Neuronal stem cell (in vitro differentiated cells): Measurements from ENCODE around the gene TADA3.

Source experiments
- DNase-seq: peaks from one replicate; pipeline ENCODE4 v3.0.0-alpha.2; 2013; ENCODE audit warnings: low spot score
- H2AFZ ChIP-seq: one replicate; pipeline ENCODE4 v1.6.1; 2013; ENCODE audit warnings: mild to moderate bottlenecking, low read length, inconsistent platforms
- H2AK5ac ChIP-seq: 2 replicates; pipeline ENCODE4 v1.6.1; 2013; ENCODE audit warnings: low read depth, mild to moderate bottlenecking, inconsistent platforms, low read length, moderate library complexity, mixed read lengths
- H2BK120ac ChIP-seq: 2 replicates; pipeline ENCODE4 v1.6.1; 2013; ENCODE audit warnings: low read depth, mild to moderate bottlenecking, inconsistent platforms, low read length, moderate library complexity, mixed read lengths
- H2BK12ac ChIP-seq: one replicate; pipeline ENCODE4 v1.6.1; 2013; ENCODE audit warnings: low read length, inconsistent platforms
- H2BK15ac ChIP-seq: 2 replicates; pipeline ENCODE4 v1.6.1; 2013; ENCODE audit warnings: mild to moderate bottlenecking, low read length, inconsistent platforms, mixed read lengths
- H2BK5ac ChIP-seq: one replicate; pipeline ENCODE4 v1.6.1; 2013; ENCODE audit warnings: inconsistent platforms, mild to moderate bottlenecking, low read length, moderate library complexity
- H3K14ac ChIP-seq: one replicate; pipeline ENCODE4 v1.6.1; 2013; ENCODE audit warnings: low read length, inconsistent platforms
- H3K18ac ChIP-seq: 2 replicates; pipeline ENCODE4 v1.6.1; 2013; ENCODE audit warnings: low read length, inconsistent platforms
- H3K23ac ChIP-seq: 2 replicates; pipeline ENCODE4 v1.6.1; 2013; ENCODE audit warnings: low read depth, mild to moderate bottlenecking, mixed read lengths, low read length, inconsistent platforms; ENCODE audit not compliant: poor library complexity
- H3K27ac ChIP-seq: replicated peaks from 3 replicates; pipeline ENCODE4 v1.5.1; 2013; ENCODE audit warnings: low read length, inconsistent platforms
- H3K27me3 ChIP-seq, 3 experiments: 2 replicates each; pipeline ENCODE4 v1.6.1; 2013; ENCODE audit warnings: low read length in 3 of 3, mild to moderate bottlenecking in 2 of 3, inconsistent platforms in 1 of 3, low read depth in 1 of 3, mixed read lengths in 1 of 3, moderate library complexity in 1 of 3; ENCODE audit not compliant: control insufficient read depth in 3 of 3, insufficient read depth in 3 of 3
- H3K36me3 ChIP-seq, 2 donors: replicated peaks in 1 of 2; 2 replicates each; pipeline ENCODE4 v1.6.1; 2013; ENCODE audit warnings: low read length in 2 of 2; ENCODE audit not compliant: control insufficient read depth in 2 of 2, insufficient read depth in 2 of 2
- H3K4ac ChIP-seq: 2 replicates; pipeline ENCODE4 v1.6.1; 2013; ENCODE audit warnings: inconsistent platforms, mild to moderate bottlenecking, low read length, moderate library complexity
- H3K4me1 ChIP-seq, 2 donors: 1 replicate in 1 of 2; 2 replicates in 1 of 2; pipeline ENCODE4 v1.6.1; 2013; ENCODE audit warnings: low read length in 2 of 2, low read depth in 1 of 2; ENCODE audit not compliant: control insufficient read depth in 2 of 2, insufficient read depth in 1 of 2
- H3K4me2 ChIP-seq: one replicate; pipeline ENCODE4 v1.6.1; 2013; ENCODE audit warnings: mild to moderate bottlenecking, low read length, inconsistent platforms; ENCODE audit not compliant: insufficient read depth, poor library complexity, severe bottlenecking
- H3K4me3 ChIP-seq, 2 donors: 2 replicates each; pipeline ENCODE4 v1.5.1; 2013; ENCODE audit warnings: low read length in 2 of 2, mild to moderate bottlenecking in 2 of 2, inconsistent platforms in 1 of 2, moderate library complexity in 1 of 2
- H3K79me1 ChIP-seq: one replicate; pipeline ENCODE4 v1.6.1; 2013; ENCODE audit warnings: low read depth, mild to moderate bottlenecking, inconsistent platforms, low read length, moderate library complexity
- H3K9ac ChIP-seq: one replicate; pipeline ENCODE4 v1.6.1; 2013; ENCODE audit warnings: mild to moderate bottlenecking, low read depth, low read length, inconsistent platforms; ENCODE audit not compliant: poor library complexity
- H3K9me3 ChIP-seq, 2 donors: replicated peaks in 1 of 2; 2 replicates each; pipeline versions ENCODE3 to v1.6.1; 2013; ENCODE audit warnings: low read length in 2 of 2, mild to moderate bottlenecking in 2 of 2, inconsistent platforms in 1 of 2, low read depth in 1 of 2, mixed read lengths in 1 of 2, moderate library complexity in 1 of 2; ENCODE audit not compliant: control insufficient read depth in 2 of 2, insufficient read depth in 1 of 2
- H4K8ac ChIP-seq: one replicate; pipeline ENCODE4 v1.6.1; 2013; ENCODE audit warnings: low read depth, mild to moderate bottlenecking, inconsistent platforms, low read length, moderate library complexity
- H4K91ac ChIP-seq: one replicate; pipeline ENCODE4 v1.6.1; 2013; ENCODE audit warnings: low read length, low read depth, mild to moderate bottlenecking, inconsistent platforms; ENCODE audit not compliant: poor library complexity
- WGBS, 2 donors: extraction: QIAGEN DNeasy Blood & Tissue Kit; methylation state at CpG; one replicate each; pipeline ENCODE4 v1.1.7; 2013; ENCODE audit warnings: missing lambda C conversion rate in 2 of 2, mixed read lengths in 1 of 2; ENCODE audit not compliant: insufficient read length in 2 of 2, insufficient replicate concordance in 1 of 2; ENCODE audit errors: extremely low coverage in 2 of 2; 5-methylcytosine and 5-hydroxymethylcytosine counted together

TADA3 gene

DNA sequence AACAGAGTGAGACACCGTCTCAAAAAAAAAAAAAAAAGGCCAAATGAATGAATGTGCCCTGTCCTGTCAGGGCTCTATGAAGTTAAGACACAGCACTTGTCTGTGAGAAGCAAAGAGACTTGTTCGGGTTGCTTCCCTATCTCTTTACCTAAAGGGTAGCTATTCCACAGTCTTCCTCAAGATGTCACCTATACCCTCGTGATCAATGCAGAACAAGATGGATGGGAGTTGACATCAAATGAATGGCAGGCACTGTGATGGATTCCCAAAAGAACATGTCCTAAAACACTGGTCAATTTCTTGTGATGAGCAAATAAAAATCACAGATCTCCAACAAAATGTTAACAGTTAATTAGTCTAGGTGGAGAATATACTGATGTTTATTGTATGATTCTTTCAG, 9.5 kb downstream of the TADA3 start:
- no peak overlapping the region for H3K14ac ChIP-seq
- no peak overlapping the region for H3K4me3 ChIP-seq
- H3K79me1 ChIP-seq, result peaks cover 3% of the 10 kb centered on the region
- H3K9me3 ChIP-seq, result no peaks in the 10 kb centered on the region
- H2AFZ ChIP-seq, result no peak overlapping the region
- H3K18ac ChIP-seq, result no peak overlapping the region
- H3K27ac ChIP-seq, result no peak overlapping the region
- peaks cover 37 to 87% of the 10 kb centered on the region in 2 donors for H3K36me3 ChIP-seq
- H2BK120ac ChIP-seq, result no peak overlapping the region
- no peak overlapping the region for H3K23ac ChIP-seq
- H2BK12ac ChIP-seq, result no peak overlapping the region
- H3K4ac ChIP-seq, result no peak overlapping the region
- H3K4me1 ChIP-seq, result no peaks in the 10 kb centered on the region
- no peaks in the 10 kb centered on the region for H3K27me3 ChIP-seq
- no peak overlapping the region for H3K4me2 ChIP-seq
- no peak overlapping the region for H3K9ac ChIP-seq
- no peak overlapping the region for H4K91ac ChIP-seq
- WGBS, 2 donors, result no CpG with 5 or more reads among the region's 3 CpGs
- no peak overlapping the region for H2AK5ac ChIP-seq
- no peak overlapping the region for H2BK5ac ChIP-seq
- DNase-seq, result no peak
- no peak overlapping the region for H4K8ac ChIP-seq
- H2BK15ac ChIP-seq, result no peak overlapping the region

DNA sequence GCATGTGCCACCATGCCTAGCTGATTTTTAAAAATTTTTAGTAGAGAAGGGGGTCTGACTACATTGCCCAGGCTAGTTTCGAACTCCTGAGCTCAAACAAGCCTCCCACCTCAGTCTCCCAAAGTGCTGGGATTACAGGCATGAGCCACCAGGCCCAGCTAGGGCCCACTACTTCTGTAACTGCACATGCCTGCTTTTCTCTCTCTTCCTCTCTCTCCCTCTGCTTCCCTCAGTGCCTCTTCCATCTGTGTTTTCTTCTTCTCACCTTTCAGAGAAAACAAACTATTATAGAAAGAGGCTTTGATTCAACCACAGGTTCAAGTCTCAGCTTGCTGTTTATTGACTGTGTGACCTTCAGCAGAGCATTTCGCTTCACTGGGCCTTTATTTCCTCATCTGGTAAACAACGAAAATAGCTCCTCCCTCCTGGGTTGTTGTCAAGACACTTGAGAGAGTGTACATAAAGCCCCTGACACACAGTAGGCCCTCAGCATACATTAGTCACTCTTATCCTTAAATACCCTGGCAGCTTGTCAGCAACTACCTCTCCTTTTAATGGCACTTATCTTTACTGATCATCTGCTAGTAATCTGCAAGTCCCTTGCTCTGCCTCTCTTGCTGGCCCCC, 10.2 kb downstream of the TADA3 start:
- H3K4me1 ChIP-seq, result no peaks in the 10 kb centered on the region
- H3K9ac ChIP-seq, result no peak overlapping the region
- H3K27ac ChIP-seq, result no peak overlapping the region
- H3K36me3 ChIP-seq, result peaks cover 33 to 80% of the 10 kb centered on the region in 2 donors
- H4K8ac ChIP-seq, result no peak overlapping the region
- H3K23ac ChIP-seq, result no peak overlapping the region
- H2AK5ac ChIP-seq, result no peak overlapping the region
- H3K4ac ChIP-seq, result no peak overlapping the region
- no peak overlapping the region for H2BK120ac ChIP-seq
- no peak overlapping the region for H3K4me3 ChIP-seq
- H2BK5ac ChIP-seq, result no peak overlapping the region
- no peaks in the 10 kb centered on the region for H3K9me3 ChIP-seq
- no peaks in the 10 kb centered on the region for H3K27me3 ChIP-seq
- H4K91ac ChIP-seq, result no peak overlapping the region
- DNase-seq, result no peak
- no CpG with 5 or more reads among the region's 3 CpGs for WGBS, 2 donors
- H2AFZ ChIP-seq, result no peak overlapping the region
- H3K18ac ChIP-seq, result no peak overlapping the region
- H2BK15ac ChIP-seq, result no peak overlapping the region
- H2BK12ac ChIP-seq, result no peak overlapping the region
- H3K14ac ChIP-seq, result no peak overlapping the region
- H3K79me1 ChIP-seq, result peaks cover 3% of the 10 kb centered on the region
- H3K4me2 ChIP-seq, result no peak overlapping the region

DNA sequence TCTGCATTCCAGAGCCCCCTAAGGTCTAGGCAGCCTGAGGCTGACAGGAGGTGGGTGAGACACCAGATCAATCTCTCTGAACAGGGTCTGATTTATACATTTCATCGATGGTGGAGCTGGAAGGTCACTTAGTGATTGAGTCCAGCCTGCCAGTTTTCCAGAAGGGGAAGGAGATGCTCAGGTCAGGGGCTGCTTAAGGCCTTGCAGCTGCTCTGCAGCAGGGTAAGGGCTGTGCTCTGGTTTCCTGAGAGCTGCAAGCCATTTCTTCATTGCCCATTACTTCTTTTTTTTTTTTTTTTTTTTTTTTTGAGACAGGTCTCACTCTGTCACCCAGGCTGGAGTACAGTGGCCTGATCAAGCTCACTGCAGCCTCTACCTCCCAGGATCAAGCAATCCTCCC, 10.7 kb downstream of the TADA3 start:
- DNase-seq, result no peak
- H3K18ac ChIP-seq, result no peak overlapping the region
- no peak overlapping the region for H3K4ac ChIP-seq
- H2BK5ac ChIP-seq, result no peak overlapping the region
- H2BK15ac ChIP-seq, result no peak overlapping the region
- H3K4me2 ChIP-seq, result no peak overlapping the region
- H3K9ac ChIP-seq, result no peak overlapping the region
- no peak overlapping the region for H3K4me3 ChIP-seq
- H3K9me3 ChIP-seq, result no peaks in the 10 kb centered on the region
- peaks cover 30 to 74% of the 10 kb centered on the region in 2 donors for H3K36me3 ChIP-seq
- H3K27ac ChIP-seq, result no peak overlapping the region
- no peaks in the 10 kb centered on the region for H3K27me3 ChIP-seq
- H4K8ac ChIP-seq, result no peak overlapping the region
- WGBS, 2 donors, result no CpG with 5 or more reads among the region's 1 CpG
- H2AK5ac ChIP-seq, result no peak overlapping the region
- H3K14ac ChIP-seq, result no peak overlapping the region
- H3K4me1 ChIP-seq, result no peaks in the 10 kb centered on the region
- H2AFZ ChIP-seq, result no peak overlapping the region
- peaks cover 3% of the 10 kb centered on the region for H3K79me1 ChIP-seq
- no peak overlapping the region for H3K23ac ChIP-seq
- H4K91ac ChIP-seq, result no peak overlapping the region
- H2BK12ac ChIP-seq, result no peak overlapping the region
- no peak overlapping the region for H2BK120ac ChIP-seq

DNA sequence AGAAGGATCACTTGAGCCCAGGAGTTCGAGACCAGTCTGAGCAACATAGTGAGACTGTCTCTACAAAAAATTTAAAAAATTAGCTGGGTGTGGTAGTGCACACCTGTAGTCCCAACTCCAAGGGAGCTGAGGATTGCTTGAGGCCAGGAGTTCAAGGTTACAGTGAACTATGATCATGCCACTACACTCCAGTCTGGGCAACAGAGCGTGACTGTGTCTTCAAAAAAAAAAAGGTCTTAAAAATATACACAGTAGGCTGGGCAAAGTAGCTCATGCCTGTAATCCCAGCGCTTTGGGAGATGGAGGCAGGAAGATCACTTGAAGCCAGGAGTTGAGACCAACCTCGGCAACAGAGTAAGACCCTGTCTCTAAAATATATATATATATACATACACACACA, 11.4 kb downstream of the TADA3 start:
- Histone ChIP-seq H3K23ac (no peak overlapping the region), H2BK12ac (no peak overlapping the region), H2BK5ac (no peak overlapping the region), H4K91ac (no peak overlapping the region), H2AFZ (no peak overlapping the region), H2BK15ac (no peak overlapping the region), H3K27ac (no peak overlapping the region), H3K9me3 (no peaks in the 10 kb centered on the region), H2BK120ac (no peak overlapping the region), H4K8ac (no peak overlapping the region), H3K79me1 (peaks cover 3% of the 10 kb centered on the region), H3K9ac (no peak overlapping the region), H2AK5ac (no peak overlapping the region), H3K18ac (no peak overlapping the region), H3K4me2 (no peak overlapping the region), H3K27me3 (no peaks in the 10 kb centered on the region), H3K4me3 (no peak overlapping the region), H3K4me1 (no peaks in the 10 kb centered on the region), H3K14ac (no peak overlapping the region), H3K4ac (no peak overlapping the region), H3K36me3 (peaks cover 25 to 69% of the 10 kb centered on the region in 2 donors)
- no peak for DNase-seq
- no CpG with 5 or more reads among the region's 4 CpGs for WGBS, 2 donors
